NCI-H128 (cell line): ENCODE data around the gene ANLN.

Experiments used
- DNase-seq: peaks from one replicate; lab custom pipeline; 2025; ENCODE audit not compliant: unreplicated experiment; lab: John Stamatoyannopoulos, UW

Gene ANLN, protein sequence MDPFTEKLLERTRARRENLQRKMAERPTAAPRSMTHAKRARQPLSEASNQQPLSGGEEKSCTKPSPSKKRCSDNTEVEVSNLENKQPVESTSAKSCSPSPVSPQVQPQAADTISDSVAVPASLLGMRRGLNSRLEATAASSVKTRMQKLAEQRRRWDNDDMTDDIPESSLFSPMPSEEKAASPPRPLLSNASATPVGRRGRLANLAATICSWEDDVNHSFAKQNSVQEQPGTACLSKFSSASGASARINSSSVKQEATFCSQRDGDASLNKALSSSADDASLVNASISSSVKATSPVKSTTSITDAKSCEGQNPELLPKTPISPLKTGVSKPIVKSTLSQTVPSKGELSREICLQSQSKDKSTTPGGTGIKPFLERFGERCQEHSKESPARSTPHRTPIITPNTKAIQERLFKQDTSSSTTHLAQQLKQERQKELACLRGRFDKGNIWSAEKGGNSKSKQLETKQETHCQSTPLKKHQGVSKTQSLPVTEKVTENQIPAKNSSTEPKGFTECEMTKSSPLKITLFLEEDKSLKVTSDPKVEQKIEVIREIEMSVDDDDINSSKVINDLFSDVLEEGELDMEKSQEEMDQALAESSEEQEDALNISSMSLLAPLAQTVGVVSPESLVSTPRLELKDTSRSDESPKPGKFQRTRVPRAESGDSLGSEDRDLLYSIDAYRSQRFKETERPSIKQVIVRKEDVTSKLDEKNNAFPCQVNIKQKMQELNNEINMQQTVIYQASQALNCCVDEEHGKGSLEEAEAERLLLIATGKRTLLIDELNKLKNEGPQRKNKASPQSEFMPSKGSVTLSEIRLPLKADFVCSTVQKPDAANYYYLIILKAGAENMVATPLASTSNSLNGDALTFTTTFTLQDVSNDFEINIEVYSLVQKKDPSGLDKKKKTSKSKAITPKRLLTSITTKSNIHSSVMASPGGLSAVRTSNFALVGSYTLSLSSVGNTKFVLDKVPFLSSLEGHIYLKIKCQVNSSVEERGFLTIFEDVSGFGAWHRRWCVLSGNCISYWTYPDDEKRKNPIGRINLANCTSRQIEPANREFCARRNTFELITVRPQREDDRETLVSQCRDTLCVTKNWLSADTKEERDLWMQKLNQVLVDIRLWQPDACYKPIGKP

DNA sequence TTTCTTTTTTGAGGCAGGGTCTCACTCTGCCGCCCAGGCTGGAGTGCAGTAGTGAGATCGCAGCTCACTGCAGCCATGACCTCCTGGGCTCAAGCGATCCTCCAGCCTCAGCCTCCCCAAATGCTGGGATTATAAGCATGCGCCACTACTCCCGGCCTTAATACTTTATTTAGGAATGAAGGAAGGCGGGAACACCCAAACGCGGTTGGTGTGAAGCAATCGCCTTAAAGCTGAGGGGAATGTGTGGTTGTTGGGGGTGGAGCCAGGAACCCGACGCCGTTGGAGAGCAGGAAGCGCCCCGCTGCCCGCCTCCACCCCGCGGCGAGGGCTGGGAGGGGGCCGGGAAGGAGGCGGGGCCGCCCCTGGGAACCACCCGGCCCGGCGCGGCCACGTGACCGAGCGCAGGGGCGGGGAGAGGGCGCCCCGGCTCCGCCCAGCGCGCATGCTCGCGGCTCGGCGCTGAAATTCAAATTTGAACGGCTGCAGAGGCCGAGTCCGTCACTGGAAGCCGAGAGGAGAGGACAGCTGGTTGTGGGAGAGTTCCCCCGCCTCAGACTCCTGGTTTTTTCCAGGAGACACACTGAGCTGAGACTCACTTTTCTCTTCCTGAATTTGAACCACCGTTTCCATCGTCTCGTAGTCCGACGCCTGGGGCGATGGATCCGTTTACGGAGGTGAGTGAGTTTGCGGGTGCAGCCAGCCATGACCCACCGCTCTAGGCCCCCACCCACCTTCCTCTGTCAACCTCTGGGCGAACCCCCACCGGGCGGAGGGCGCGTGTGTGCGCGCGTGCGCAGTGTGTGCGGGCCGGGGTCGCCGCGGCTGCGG is at the start of gene ANLN:
Gene ANLN, plus strand, starts transcription at position 492 of the 828 bp plus-strand sequence. Its CDS starts 165 bp downstream, at position 657.
- DNase-seq, result peak; percentile 80

GRCh38 chr7:36343548-36343947 is 46.1 kb upstream of the ANLN start:
- no peak for DNase-seq

GRCh38 chr7:36344622-36345021 is 45.0 kb upstream of the ANLN start:
- DNase-seq, result no peak

DNA sequence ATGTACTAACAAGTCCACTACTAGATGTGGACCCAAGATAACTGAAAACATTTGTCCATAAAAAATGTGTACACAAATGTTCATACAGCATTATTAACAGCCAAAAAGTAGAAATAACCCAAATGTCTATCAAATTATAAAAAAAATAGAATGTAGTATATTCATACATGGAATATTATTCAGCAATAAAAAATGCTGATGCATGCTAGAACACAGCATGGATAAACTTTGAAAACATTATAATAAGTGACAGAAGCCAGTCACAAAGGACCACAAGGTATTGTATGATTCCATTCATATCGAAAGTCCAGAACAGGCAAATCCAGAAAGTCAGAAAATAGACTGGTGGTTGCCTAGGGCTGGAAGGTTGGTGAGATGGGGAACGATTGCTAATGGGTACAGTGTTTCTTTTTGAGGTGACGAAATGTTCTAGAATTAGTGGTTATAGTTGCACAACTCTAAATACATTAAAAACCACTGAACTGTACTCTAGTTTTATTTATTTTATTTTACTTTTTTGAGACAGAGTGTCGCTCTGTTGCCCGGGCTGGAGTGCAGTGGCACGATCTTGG is 43.3 kb upstream of the ANLN start:
- DNase-seq, result no peak

GRCh38 chr7:36348256-36348655 is 41.4 kb upstream of the ANLN start:
- no peak for DNase-seq

DNA sequence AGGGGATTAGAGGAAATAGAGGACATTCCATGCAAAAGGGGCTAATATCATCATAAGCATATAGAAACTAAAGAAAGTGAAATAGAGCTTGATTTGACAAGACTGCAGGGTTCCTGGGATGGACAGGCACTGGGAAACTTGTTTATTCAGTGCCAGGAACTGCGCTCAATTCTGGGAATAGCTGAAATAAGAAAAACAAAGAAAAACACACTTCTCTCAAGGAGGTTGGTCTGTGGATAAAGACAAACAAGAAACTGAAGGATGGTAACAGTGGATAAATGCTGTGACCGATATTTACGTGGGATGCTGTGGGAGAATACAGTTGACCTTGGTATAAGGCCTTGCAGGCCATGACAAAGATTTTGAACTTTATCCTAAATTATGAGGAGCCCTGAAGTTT is 40.9 kb upstream of the ANLN start:
- DNase-seq, result no peak

- no peak for DNase-seq
These were observed 40.0 kb upstream of the ANLN start for GRCh38 chr7:36349626-36350025.

DNA sequence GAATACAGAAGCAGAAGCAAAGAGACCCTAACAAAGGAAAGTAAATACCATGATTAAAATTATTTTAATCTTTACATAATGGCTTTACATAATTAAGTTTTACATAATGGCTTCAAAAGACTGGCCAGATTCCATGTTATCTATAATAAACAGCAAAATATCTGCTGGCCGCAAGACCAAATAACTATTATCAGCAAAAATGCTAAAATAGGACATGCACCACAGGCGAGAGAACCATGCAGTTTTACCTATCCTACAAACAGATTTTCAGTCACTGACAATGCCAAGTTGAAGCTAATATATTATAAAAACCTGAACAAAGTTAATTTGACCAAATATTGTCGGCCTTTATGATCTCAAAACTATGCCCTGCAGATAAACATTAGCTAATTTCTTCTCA is 34.2 kb upstream of the ANLN start:
- no peak for DNase-seq

- no peak for DNase-seq
These were observed 32.6 kb upstream of the ANLN start for GRCh38 chr7:36357054-36357453.

DNA sequence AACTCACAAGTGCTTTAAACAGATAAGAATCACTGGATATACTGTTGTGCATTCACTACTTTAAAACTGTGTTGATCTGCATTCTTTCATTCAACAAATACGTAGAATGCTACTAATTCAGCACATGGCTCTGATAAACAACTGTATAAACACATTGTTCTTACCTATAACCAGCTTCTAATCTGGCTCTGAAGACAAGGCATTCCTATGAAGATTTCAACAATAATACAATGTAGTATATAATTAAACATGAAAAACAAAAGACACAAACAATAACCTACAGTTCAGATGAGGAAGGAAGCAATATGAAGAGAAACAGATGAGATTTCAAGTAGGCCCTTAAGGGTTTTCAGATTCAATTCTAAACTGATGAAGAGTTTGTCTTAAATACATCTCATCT is 31.1 kb upstream of the ANLN start:
- no peak for DNase-seq

- no peak for DNase-seq
These were observed 29.4 kb upstream of the ANLN start for GRCh38 chr7:36360244-36360643.

DNA sequence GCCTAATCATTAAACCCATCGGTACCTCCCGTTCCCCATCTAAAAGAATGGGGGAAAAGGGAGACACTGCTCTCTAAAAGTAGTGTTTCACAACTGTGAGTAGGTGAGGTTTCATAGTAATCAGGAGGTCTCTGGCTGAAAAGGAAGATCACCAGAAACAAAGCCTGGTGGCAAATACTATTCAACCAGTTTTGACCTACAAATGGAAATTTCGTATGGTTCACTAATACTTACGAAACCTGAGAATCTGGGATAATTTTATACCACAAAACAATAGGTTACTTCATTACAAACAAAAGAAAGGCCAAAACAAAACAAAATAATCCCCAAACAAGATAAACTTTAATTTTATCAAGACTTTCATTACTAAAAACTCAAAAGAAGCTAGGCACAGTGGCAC is 28.4 kb upstream of the ANLN start:
- DNase-seq, result no peak

DNA sequence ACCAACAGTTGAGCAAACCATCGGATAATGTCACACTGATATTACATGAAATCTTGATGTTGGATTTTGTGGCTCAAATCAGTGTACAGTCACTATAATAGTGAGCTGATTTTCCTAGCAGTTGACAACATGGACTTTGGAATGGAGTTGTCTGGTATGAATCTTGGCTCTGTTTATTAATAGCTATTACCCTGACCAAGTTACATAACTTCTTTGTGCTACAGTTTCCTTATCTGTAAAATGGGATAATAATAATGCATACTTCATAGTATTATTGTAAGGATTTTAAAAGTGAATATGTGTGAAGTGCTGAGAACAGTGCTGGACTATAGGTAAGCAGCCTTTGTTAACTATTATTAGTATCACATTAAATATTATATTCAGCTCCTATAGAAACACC is 26.1 kb upstream of the ANLN start:
- DNase-seq, result no peak

DNA sequence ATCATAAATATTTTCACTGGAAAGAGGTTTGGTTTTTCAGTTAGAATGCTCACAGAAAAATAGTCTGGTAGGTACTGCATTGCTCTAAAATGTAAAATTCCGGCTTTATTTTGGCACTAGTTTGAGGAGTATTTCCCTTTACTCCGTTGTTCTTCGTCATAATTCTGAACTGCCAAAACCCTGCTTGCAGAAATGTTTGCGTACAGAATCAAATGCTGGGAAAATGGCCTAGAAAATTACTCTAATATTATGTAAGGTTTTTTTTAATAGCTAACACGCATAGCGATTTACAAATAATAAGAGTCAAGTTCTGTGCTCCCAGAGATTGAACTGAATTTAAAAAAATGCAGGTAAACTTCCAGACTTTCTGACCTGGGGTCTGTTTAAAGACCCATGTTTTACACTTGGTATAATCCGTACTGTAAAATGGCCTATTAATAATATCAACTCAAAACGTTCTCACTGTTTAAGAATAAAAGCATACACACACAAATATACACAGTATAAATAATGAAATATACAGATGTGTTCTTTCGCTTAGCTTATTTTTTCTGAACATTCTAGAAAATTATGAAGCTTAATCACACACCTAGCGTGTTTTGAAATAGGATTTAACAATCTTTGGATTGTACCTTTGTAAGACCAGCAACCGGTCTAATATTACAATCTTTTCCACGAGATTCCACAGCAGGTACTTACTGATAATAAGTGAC is 23.5 kb upstream of the ANLN start:
- no peak for DNase-seq

- peak; percentile 74 for DNase-seq
These were observed 22.7 kb upstream of the ANLN start for GRCh38 chr7:36366718-36367560.

- DNase-seq, result no peak
These were observed 22.0 kb upstream of the ANLN start for GRCh38 chr7:36367561-36368077.

DNA sequence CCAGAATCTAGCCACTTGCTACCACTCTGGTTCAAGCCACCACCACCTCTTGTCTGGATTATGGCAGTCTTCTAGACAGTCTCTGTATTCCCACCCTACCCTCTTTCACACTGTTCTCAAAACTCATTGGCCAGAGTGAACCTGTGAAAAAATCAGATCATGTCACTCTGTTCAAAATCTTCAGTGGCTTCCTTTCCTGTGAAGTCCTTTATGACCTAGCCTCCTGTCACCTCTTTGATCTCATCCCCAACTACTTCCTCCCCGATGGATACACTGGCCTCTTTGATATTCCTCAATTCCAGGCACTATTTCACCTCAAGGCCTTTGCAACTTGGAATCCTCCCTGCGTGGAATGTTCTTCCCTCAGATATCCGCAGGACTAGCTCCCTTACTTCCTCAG is 21.2 kb upstream of the ANLN start:
- no peak for DNase-seq

- no peak for DNase-seq
These were observed 20.5 kb upstream of the ANLN start for GRCh38 chr7:36369171-36369570.

DNA sequence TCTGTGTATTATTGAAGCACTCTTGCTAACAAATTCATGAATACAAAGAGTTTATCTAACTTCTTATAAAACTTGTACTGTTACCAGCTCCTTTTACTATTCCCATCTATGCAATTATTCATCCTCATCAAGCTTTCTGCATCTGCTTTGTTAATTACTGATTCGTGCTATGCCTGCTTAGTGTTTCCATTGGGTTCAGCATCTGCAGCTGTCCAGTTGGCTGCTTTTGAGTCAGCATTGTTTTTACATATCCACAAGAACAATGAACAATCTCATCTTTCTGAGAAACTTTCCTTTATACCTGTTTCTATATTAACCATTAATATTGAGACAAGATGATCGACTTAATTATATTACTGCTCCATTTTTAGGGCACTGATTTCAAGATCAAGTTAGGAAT is 19.6 kb upstream of the ANLN start:
- no peak for DNase-seq
